Endodermal cell (in vitro differentiated cells): ENCODE data around the gene BAIAP3. TPM values are rescaled to one million over a fixed set of nuclear protein-coding genes. Genes with fewer than 3 reads are reported as not detected.
A peak's percentile ranks its signal among the peaks of the same experiment; 100 is the strongest.

Experiments used
- DNase-seq: peaks from one replicate; pipeline ENCODE4 v3.0.0-alpha.2; 2017
- H3K27ac ChIP-seq: 2 replicates; pipeline ENCODE4 v1.5.1; 2013; ENCODE audit warnings: mild to moderate bottlenecking, low read depth, low read length, moderate library complexity
- H3K27me3 ChIP-seq: 2 replicates; pipeline ENCODE4 v1.6.1; 2013; ENCODE audit warnings: mild to moderate bottlenecking, low read length, moderate library complexity; ENCODE audit not compliant: insufficient read depth, control insufficient read depth, poor library complexity, severe bottlenecking
- H3K36me3 ChIP-seq: 2 replicates; pipeline ENCODE4 v1.7.0; 2013; ENCODE audit warnings: mild to moderate bottlenecking, low read length, moderate library complexity; ENCODE audit not compliant: control insufficient read depth, insufficient read depth
- H3K4me1 ChIP-seq: one replicate; pipeline ENCODE4 v1.7.0; 2013; ENCODE audit warnings: low read length; ENCODE audit not compliant: control insufficient read depth, insufficient read depth
- H3K4me3 ChIP-seq: 2 replicates; pipeline ENCODE4 v1.5.1; 2013; ENCODE audit warnings: mild to moderate bottlenecking, low read length, moderate library complexity
- H3K9ac ChIP-seq: 2 replicates; pipeline ENCODE4 v1.6.1; 2013; ENCODE audit warnings: mild to moderate bottlenecking, low read length, moderate library complexity; ENCODE audit not compliant: poor library complexity, severe bottlenecking; ENCODE audit errors: extremely low read depth
- H3K9me3 ChIP-seq: 2 replicates; pipeline ENCODE4 v1.6.1; 2013; ENCODE audit warnings: mild to moderate bottlenecking, low read length, moderate library complexity; ENCODE audit not compliant: control insufficient read depth
- H3K27ac Mint-ChIP-seq: 2 replicates; pipeline ENCODE4 v1.8.0; 2020; ENCODE audit warnings: mixed read lengths
- H3K27me3 Mint-ChIP-seq: 2 replicates; pipeline ENCODE4 v1.8.0; 2021; ENCODE audit warnings: mild to moderate bottlenecking, mixed read lengths; ENCODE audit not compliant: insufficient read depth
- H3K36me3 Mint-ChIP-seq: 2 replicates; pipeline ENCODE4 v1.8.0; 2020; ENCODE audit warnings: low read depth, mixed read lengths
- H3K4me1 Mint-ChIP-seq: 2 replicates; pipeline ENCODE4 v1.8.0; 2020; ENCODE audit warnings: mixed read lengths
- H3K4me3 Mint-ChIP-seq: 2 replicates; pipeline ENCODE4 v1.8.0; 2020; ENCODE audit warnings: mild to moderate bottlenecking, moderate library complexity, mixed read lengths
- H3K9me3 Mint-ChIP-seq: 2 replicates; pipeline ENCODE4 v1.8.0; 2020; ENCODE audit warnings: mild to moderate bottlenecking, mixed read lengths
- CTCF ChIP-seq: fragments of 200-600 bp; sonication (generic); conservative IDR thresholded peaks from 2 replicates; pipeline ENCODE4 v1.5.0; 2021; ENCODE audit warnings: antibody characterized with exemption, mild to moderate bottlenecking
- WGBS, 2 experiments: methylation state at CpG; one replicate each; pipeline versions ENCODE4 v1.1.5 to v1.1.7; 2013; ENCODE audit warnings: missing lambda C conversion rate in 2 of 2, mixed read lengths in 1 of 2; ENCODE audit not compliant: insufficient coverage in 1 of 2, insufficient read length in 1 of 2; 5-methylcytosine and 5-hydroxymethylcytosine counted together
- total RNA-seq, 2 donors: library from RNA; stranded (reverse); fragmentation: NEBNext Ultra II Directional in 1 of 2; extraction: Animal tissue kit (Norgen Biotek cat#: 25700) in 1 of 2; gene quantifications; 2 replicates in 1 of 2; 3 replicates in 1 of 2; pipeline ENCODE4 v1.2.1, GENCODE V29; 2021

The BAIAP3 gene
- total RNA-seq, 2 donors from 2014 or later, result 25.0 to 43.5 TPM

DNA sequence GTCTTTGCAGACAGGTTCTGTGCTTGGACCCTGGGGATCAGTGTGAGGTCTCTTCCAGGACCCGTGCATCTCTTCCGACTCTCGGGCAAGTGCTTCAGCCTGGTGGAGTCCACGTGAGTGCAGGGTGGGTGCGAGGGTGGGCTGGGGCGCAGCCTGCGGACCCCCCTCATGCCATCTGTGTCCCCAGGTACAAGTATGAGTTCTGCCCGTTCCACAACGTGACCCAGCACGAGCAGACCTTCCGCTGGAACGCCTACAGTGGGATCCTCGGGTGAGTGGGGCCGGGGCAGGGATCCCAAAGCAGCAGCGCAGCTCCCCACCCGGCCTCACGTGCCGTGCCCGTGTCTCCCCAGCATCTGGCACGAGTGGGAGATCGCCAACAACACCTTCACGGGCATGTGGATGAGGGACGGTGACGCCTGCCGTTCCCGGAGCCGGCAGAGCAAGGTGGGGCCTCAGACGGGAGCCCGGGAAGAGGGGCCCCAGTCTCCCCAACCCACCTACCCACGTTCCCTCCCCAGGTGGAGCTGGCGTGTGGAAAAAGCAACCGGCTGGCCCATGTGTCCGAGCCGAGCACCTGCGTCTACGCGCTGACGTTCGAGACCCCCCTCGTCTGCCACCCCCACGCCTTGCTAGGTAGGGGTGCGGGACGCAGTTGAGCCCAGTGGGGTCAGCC lies 28.4 kb downstream of the BAIAP3 start:
- DNase-seq, result no peak
- Histone ChIP-seq H3K4me3 (no peak overlapping the region), H3K4me1 (no peaks in the 10 kb centered on the region), H3K9ac (no peak overlapping the region), H3K36me3 (peaks cover 45% of the 10 kb centered on the region), H3K27me3 (no peaks in the 10 kb centered on the region), H3K27ac (no peak overlapping the region), H3K9me3 (no peaks in the 10 kb centered on the region)
- Mint-ChIP-seq H3K27ac (no peak overlapping the region), H3K27me3 (no peaks in the 10 kb centered on the region), H3K4me3 (no peak overlapping the region), H3K9me3 (no peaks in the 10 kb centered on the region), H3K4me1 (no peaks in the 10 kb centered on the region), H3K36me3 (peaks cover 53% of the 10 kb centered on the region)
- no peak for TF ChIP-seq CTCF
- WGBS, 2 experiments, result 97 to 98% methylated on average over 35 to 43 of the region's 43 CpGs

GRCh38 chr16:1362807-1363206 lies 29.4 kb downstream of the BAIAP3 start:
- H3K27me3 Mint-ChIP-seq, result no peaks in the 10 kb centered on the region
- Histone ChIP-seq H3K9me3 (no peaks in the 10 kb centered on the region), H3K36me3 (peaks cover 47% of the 10 kb centered on the region), H3K27ac (no peak overlapping the region), H3K9ac (no peak overlapping the region), H3K4me3 (no peak overlapping the region), H3K27me3 (no peaks in the 10 kb centered on the region), H3K4me1 (no peaks in the 10 kb centered on the region)
- no peak for DNase-seq
- no peak overlapping the region for H3K4me3 Mint-ChIP-seq
- peaks cover 53% of the 10 kb centered on the region for H3K36me3 Mint-ChIP-seq
- peak overlapping the region; percentile 44 for H3K27ac Mint-ChIP-seq
- no peaks in the 10 kb centered on the region for H3K9me3 Mint-ChIP-seq
- no peak for TF ChIP-seq CTCF
- 96% methylated on average over 7 to 11 of the region's 11 CpGs for WGBS, 2 experiments
- H3K4me1 Mint-ChIP-seq, result no peaks in the 10 kb centered on the region

DNA sequence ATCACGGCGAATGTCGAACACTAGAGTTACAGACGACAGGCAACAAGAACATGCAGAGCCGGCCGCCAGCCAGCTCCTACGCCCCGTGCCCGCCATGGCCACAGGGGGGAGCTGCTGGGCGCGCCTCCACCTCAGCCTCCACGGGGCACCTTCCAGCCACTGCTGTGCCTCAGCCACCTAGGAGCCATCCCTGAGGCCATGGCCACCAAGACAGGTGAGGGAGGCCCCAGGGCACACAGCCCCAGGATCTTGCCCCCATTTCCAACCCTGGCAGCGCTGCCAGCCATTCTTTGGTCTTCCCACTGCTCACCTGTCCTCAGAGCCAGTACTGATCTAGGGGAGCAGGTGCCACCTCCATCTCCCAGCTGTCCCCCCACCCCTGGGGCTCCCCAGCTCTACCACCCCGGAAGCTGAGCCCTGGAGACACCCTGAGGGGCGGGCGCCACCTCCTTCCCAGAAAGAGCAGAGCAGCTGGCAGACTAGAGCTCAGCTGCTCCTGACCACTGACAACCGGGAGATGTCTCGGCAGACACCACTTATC lies 30.1 kb downstream of the BAIAP3 start:
- 71 to 76% methylated on average over 9 to 18 of the region's 18 CpGs for WGBS, 2 experiments
- Mint-ChIP-seq H3K36me3 (peaks cover 53% of the 10 kb centered on the region), H3K27me3 (no peaks in the 10 kb centered on the region), H3K4me1 (no peaks in the 10 kb centered on the region), H3K4me3 (no peak overlapping the region), H3K9me3 (no peaks in the 10 kb centered on the region), H3K27ac (peak overlapping the region; percentile 87)
- TF ChIP-seq CTCF, result peak; percentile 96
- no peaks in the 10 kb centered on the region for H3K9me3 ChIP-seq
- H3K9ac ChIP-seq, result no peak overlapping the region
- no peaks in the 10 kb centered on the region for H3K4me1 ChIP-seq
- no peaks in the 10 kb centered on the region for H3K27me3 ChIP-seq
- H3K36me3 ChIP-seq, result peaks cover 47% of the 10 kb centered on the region
- DNase-seq, result peak; percentile 93
- H3K4me3 ChIP-seq, result no peak overlapping the region
- H3K27ac ChIP-seq, result no peak overlapping the region
